Measurements from ENCODE around the gene EPB42.
"Not testable (repeated sequence)": the region's sequence is repeated elsewhere in the genome, so short reads cannot be mapped to it uniquely, and the experiment has no call there.

EPB42 gene

DNA sequence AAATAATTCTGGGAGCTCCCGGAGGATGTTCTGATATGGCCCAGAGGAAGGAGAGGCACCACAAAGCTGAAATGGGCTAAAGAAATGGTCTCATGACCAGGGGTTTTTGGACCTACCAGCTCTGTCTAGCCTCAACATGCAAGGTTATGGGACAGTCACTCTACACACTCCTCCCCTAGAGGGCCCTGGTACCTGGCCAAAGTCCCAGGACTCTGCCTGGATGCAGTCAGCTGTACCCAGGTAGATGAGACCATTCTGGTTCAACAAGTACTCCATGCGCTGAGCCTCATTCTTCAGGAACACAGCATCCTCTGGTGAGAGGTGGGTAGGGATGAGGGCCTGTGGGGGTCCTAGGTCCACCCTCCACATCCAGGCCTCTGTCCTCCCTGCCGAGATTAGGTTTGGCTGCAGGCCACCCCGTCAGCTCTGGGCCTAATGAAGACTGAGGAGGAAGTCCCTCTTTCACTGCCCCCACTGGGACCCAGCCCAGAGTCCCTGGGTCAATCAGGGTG, 9.5 kb downstream of the EPB42 start:
- no peak for DNase-seq

DNA sequence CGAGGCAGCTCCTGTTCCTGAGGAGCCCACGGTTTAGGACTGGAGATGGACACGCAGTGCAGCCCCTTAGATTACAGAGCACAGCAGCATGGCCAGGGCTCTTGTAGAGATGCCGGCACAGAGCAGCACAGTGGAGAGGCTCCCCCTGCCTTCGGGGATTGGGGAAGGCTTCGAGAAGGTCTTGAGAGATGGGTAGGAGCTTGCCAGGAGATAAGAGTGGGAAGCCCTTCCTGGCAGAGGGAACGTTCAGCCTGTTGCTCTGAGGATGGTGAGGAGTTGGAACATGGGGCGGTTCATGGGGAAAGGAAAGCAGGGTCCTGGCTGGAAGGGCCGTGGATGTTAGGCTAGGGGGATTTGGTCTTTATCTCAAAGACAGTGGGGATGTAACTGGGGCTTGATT, 10.0 kb downstream of the EPB42 start:
- no peak for DNase-seq

- no peak for DNase-seq
Observed at GRCh38 chr15:43210172-43210745, 10.6 kb downstream of the EPB42 start.

DNA sequence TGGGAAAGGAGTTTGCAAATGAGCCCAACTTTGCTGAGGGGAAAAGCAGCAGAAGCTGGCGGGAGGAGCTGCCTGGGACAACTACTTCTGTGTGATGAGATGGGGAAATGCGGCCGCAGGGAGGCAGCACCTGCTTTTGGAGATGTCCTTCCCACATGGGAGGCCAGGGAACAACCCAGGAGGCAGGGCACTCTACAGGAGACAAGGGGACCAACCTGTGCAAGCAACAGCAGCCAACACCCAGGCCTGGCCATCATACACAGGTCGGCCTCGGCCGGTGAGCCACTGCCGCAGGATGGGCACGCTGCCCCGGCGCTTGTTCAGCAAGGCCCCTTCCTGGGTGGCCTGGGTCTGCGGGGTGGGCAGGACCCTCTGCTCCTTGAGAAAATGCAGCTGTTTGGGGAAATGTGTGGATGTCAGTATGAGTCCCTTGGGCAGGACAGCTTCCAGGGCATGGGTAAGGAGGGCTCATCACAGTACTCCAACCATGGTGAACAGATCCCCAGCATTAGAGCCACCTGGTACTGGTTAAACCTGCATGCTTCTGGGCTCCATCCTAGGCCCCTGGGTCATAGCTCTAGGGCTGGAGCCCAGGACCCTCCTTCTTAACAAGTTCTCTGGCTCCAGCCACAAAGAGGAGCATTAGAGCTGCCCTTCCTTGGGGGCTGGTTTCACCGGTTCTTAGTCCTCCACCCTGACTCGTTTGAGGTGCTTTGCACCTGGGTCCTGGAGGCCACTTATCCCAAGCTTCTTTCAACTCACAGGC, 11.6 kb downstream of the EPB42 start:
- no peak for DNase-seq

DNA sequence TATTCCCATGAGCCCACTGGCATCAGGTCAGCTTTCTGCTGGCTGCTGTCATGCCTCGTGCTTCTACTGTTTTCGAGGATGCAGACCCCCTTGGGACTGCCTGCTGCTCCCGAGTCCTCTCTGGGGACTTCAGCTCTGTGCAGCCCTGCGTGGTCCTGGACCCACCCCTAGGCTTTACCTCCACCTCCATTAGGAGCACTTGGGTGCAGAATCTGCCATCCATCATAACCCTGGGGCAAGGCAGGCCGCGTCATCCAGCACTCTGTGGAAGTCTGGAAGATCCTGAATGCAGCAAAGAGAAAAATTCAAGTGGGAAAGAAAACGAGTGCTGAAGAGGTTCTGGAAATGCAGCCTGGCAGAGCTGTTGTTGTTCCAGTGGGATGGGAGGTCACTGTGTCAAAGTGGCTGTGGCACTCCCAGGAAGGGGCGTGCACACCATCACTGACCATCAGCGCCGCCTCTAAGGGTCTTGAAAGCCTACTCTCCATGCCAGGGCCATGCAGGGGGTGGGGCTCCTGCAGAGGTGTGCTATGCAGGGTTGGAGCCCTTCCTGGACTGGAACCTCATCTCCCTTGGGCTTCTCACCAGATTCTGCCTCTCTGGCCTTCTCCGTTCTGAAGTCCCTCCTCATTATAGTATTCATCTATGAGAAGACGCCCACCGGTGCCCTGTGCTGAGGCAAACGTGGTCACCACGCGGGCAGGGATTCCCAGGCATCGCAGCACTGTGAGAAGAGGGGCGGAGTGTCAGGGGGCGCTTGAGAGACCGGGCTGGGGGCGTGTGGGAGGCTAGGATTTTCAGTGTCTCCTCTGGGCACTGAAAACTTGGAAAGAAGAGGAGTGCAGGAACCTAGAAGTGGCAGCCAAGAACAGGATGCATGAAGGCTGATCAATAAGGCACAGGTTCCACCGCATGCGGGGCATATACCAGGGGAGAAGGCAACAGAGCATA, 12.5 kb downstream of the EPB42 start:
- DNase-seq = no peak

GRCh38 chr15:43207024-43207423, 13.8 kb downstream of the EPB42 start:
- no peak for DNase-seq

DNA sequence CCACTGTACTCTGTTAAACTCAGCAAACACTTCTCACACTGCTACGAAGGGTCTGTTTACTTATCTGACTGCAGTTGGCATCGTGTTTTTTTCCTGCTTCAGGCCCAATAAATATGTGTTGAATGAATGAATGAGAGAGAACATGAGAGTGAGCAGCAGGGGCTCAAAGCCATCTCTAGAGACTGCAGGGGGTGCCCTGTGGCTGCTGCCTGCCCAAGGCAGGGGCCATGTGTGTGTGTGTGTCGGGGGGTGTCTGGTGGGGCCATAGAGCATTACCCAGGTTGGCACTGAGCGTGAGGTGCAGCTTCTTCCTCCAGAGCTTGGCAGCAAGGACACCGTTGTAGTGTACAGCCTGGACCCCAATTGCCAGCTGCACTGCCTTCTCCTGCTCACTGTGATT, 14.8 kb downstream of the EPB42 start:
- DNase-seq = no peak

GRCh38 chr15:43204016-43204901, 16.6 kb downstream of the EPB42 start:
- peak; percentile 9 for DNase-seq

- no peak for DNase-seq
Observed at GRCh38 chr15:43199945-43200488, 20.8 kb downstream of the EPB42 start.

GRCh38 chr15:43198992-43199391, 21.8 kb downstream of the EPB42 start:
- DNase-seq = no peak

DNA sequence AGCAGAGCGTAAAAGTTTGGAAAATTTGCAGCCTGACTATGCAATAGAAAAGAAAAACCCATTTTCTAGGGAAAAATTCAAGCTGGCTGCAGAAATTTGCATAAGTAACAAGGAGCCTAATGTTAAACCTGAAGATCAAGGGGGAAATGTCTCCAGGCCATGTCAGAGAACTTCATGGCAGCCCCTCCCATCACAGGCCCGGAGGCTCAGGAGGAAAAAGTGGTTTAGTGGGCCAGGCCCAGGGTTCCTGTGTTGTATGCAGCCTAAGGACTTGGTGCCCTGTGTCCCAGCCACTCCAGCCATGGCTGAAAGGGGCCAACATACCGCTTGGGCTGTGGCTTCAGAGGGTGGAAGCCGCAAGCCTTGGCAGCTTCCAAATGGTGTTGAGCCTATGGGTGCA, 22.3 kb downstream of the EPB42 start:
- not testable (repeated sequence) for DNase-seq

- not testable (repeated sequence) for DNase-seq
Observed at GRCh38 chr15:43197773-43198172, 23.0 kb downstream of the EPB42 start.

DNA sequence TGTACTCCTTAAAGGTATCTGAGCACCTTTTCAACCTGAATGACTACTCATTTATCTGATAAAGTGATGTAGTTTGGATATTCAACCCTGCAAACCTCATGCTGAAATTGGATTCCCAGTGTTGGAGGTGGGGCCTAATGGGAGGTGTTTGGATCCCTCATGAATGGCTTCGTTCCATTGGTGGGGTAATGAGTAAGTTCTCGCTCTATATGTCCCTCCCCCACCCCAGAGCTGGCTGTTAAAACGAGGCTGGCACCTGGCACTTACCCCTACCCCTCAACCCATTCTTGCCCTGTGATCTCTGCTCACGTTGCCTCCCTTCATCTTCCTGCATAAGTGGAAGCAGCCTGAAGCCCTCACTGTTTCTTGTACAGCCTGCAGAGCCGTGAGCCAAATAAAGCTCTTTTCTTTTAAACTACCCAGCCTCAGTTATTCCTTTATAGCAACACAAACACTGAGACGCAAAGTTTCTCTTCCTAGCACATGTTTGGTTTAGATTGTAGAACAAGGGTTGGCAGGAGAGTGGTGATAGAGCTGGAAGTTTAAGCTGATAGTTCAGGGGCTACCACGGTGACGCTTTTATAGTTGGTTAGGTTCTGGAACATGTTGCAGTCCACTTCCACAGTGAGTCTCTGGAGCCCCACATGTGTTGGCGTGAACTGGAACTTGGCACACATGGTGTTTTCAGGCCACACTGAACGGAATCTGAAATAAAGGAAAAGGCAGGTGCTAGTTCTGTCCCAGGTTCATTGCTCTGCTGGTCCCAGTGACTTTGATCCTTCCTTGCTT, 23.9 kb downstream of the EPB42 start:
- DNase-seq = no peak

DNA sequence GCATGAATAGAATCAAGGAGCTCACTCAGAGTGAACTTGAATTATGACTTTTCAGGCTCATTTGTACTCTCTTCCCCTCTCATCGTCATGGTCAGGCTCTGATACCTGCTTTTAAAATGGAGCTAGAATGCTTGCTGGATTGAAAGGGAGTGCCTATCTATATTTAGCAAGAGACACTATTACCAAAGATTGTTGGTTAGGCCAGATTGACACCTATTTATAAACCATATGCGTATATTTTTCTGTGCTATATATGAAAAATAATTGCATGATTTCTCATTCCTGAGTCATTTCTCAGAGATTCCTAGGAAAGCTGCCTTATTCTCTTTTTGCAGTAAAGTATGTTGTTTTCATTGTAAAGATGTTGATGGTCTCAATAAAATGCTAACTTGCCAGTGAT, 26.0 kb downstream of the EPB42 start:
- DNase-seq = no peak

- no peak for DNase-seq
Observed at GRCh38 chr15:43193710-43194109, 27.1 kb downstream of the EPB42 start.

DNA sequence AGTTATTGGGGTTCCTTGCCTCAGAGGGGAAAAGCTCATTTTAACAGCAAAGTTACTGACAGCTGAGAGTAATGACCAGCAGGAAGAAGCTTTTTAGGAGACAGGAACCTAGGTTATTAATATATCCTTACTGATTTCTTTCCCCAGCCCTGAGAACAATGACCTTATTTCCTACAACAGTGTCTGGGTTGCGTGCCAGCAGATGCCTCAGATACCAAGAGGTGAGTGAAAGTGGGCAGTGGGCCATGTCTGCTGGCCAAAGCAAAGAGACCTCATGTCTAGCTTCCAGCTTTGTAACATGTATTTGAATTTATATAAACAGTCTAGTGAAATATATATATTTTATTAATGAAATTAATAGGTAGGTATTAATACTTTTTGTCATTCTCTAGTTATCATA, 30.6 kb downstream of the EPB42 start:
- no peak for DNase-seq

GRCh38 chr15:43189296-43189695, 31.5 kb downstream of the EPB42 start:
- DNase-seq = no peak

- no peak for DNase-seq
Observed at GRCh38 chr15:43187544-43188155, 33.2 kb downstream of the EPB42 start.

DNA sequence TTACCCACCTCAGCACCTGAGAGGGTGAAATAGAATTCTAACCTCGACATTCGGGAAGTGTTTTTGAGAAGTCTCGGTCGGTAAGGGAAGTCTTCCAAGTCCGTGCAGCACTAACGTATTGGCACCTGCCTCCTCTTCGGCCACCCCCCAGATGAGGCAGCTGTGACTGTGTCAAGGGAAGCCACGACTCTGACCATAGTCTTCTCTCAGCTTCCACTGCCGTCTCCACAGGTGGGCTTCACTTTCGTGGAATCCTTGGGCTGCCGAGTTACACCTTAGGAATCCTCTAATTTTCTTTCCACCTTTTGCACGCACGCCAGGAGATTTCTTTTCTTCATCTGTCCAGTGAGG, 34.8 kb downstream of the EPB42 start:
- DNase-seq = peak; percentile 24

DNA sequence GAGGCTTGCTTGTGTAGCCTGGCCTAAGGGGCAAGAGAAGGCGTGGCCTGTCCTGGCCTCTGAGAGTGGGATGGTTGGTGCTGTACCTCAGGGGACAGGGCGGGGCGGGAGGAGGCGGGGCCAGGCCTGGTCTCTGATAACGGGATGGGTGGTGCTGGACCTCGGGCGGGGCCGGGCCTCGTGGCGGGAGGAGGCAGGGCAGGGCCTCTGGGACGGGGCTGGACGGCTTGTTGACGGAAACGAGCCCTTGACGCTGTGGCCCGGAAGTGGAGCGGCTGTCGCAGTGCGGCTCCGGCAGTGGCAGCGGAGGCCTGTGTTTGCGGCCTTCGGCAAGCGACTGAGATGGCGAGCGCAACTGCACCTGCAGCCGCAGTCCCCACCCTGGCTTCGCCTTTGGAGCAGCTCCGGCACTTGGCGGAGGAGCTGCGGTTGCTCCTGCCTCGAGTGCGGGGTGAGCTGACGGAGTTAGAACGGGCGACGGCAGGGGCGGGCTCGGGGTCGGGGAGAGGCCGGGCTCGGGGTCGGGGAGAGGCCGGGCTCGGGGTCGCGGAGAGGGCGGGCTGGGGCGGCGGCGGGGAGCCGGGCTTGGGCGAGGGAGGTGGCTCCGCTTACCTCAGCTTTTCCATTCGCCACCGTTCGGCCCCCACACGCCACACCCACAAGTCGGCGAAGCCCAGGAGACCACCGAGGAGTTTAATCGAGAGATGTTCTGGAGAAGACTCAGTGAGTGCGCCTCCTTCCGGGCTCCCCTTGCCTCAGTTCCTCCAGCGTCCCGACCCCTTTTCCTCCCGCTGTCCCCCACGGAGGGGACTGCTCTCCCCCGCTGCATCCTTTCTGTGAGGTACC, 35.4 kb downstream of the EPB42 start, which contains the start of gene CCNDBP1:
Gene CCNDBP1 (plus strand): TSS at position 247 of the 846 bp plus-strand sequence. CDS start 96 bp downstream, at position 343.
- DNase-seq = peak; percentile 76
